ENCODE measurements around the gene TMEM86B.

TMEM86B gene

DNA sequence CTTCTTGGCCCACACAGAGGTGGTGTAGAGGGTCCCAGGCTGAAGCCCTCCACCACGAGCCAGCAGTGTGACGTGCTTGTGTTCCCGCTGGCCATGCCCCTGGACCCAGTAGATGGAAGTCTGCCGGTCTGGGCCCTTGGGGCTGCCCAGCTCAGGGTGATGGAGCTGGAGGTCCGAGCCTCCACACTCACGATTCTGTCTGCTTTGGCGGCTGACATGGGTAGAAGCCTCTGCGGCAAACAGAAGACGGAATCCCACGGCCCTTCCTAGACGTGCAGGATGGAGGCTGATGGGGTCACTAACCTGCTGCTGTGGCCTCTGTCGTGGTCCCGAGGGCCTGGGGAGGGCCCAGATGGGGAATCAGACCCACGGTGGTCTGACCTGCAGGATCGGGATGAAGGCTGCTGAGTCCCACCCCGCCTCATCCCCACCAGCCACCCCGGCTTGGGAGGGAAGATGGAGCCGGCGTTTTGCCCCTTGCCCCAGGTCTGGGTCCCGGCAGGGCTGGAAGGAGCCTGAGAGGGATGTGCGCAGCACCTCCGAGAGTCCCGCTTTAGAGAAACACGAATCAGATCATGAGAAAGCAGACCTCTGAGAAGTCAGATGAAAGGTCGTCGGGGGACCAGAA, 4.4 kb downstream of the TMEM86B start:
- Histone ChIP-seq H3K4me3 (ENCODE audit: low read depth, low read length) (no peak overlapping the region), H3K27me3 (ENCODE audit: insufficient read depth, low read depth, severe bottlenecking) (no peaks in the 10 kb centered on the region), H3K9me3 (ENCODE audit: severe bottlenecking) (peaks cover 6% of the 10 kb centered on the region), H3K27ac (no peak overlapping the region), H3K36me3 (peaks cover 17% of the 10 kb centered on the region)
- TF ChIP-seq, protein P1, sequence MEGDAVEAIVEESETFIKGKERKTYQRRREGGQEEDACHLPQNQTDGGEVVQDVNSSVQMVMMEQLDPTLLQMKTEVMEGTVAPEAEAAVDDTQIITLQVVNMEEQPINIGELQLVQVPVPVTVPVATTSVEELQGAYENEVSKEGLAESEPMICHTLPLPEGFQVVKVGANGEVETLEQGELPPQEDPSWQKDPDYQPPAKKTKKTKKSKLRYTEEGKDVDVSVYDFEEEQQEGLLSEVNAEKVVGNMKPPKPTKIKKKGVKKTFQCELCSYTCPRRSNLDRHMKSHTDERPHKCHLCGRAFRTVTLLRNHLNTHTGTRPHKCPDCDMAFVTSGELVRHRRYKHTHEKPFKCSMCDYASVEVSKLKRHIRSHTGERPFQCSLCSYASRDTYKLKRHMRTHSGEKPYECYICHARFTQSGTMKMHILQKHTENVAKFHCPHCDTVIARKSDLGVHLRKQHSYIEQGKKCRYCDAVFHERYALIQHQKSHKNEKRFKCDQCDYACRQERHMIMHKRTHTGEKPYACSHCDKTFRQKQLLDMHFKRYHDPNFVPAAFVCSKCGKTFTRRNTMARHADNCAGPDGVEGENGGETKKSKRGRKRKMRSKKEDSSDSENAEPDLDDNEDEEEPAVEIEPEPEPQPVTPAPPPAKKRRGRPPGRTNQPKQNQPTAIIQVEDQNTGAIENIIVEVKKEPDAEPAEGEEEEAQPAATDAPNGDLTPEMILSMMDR (IDR thresholded peaks at IDR 0.05; ENCODE audit: low read depth, low read length) = no peak
- DNase-seq = no peak

DNA sequence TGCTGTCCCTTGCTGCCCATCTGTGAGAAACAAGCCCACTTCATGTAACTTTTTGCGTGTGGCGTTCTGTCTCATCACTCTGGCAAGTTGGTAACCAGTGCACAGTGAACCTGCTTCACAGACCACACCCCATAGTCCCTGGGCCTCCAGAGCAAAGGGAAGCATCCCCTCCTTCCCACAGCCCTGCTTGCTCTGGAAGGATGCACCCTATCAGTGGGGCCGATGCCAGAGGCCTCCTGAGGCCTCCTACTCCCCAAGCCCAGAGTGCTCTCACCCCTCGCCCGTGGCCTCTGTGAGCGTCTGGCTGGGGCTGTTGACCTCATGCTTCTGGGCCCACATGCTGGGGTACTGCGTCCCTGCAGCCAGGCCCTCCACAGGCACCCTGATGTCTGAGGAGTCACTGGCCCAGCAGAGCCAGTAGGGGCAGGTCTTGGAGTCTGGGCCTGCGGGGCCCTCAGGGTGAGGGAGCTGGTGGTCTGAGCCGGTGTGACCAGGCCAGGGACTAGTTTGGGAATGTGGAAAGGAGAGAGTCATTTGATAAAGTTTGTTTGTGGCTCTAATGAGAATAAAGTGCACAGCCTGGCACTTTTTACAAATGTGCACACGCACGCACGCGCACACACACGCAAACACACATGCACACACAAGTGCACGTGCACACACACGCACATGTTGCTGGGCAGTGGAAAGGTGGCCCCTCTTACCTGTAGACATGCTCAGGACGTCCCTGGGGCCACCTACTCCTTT, 5.1 kb downstream of the TMEM86B start:
- Histone ChIP-seq H3K36me3 (peaks cover 17% of the 10 kb centered on the region), H3K4me3 (ENCODE audit: low read depth, low read length) (no peak overlapping the region), H3K27ac (no peak overlapping the region), H3K9me3 (ENCODE audit: severe bottlenecking) (peaks cover 6% of the 10 kb centered on the region), H3K27me3 (ENCODE audit: insufficient read depth, low read depth, severe bottlenecking) (no peaks in the 10 kb centered on the region)
- DNase-seq = no peak
- TF ChIP-seq, protein P1 (IDR thresholded peaks at IDR 0.05; ENCODE audit: low read depth, low read length) = no peak

DNA sequence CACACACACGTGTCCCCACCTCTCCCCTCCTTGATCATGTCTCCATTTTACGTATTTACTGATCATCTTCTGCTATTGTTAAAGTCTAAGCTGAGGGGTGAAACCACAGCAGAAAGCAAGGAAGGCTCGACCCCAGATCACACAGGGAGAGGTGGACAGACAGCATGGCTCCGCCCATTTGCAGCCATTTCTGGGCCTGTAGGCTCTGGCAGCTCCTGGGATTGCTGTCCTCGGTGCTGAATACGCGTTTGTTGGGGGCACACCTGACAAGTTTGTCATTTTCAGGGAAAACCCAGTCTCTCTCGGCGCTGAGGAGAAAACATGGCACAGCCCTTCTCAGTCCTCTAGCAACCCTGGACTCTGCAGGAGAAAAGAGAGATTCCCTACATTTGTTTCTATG, 8.0 kb downstream of the TMEM86B start:
- Histone ChIP-seq H3K9me3 (ENCODE audit: severe bottlenecking) (peaks cover 12% of the 10 kb centered on the region), H3K27me3 (ENCODE audit: insufficient read depth, low read depth, severe bottlenecking) (no peaks in the 10 kb centered on the region), H3K4me3 (ENCODE audit: low read depth, low read length) (no peak overlapping the region), H3K36me3 (peaks cover 5% of the 10 kb centered on the region; the same call in 1 of the 2 replicates), H3K27ac (no peak overlapping the region)
- no peak for DNase-seq
- TF ChIP-seq, protein P1 (IDR thresholded peaks at IDR 0.05; ENCODE audit: low read depth, low read length) = no peak

DNA sequence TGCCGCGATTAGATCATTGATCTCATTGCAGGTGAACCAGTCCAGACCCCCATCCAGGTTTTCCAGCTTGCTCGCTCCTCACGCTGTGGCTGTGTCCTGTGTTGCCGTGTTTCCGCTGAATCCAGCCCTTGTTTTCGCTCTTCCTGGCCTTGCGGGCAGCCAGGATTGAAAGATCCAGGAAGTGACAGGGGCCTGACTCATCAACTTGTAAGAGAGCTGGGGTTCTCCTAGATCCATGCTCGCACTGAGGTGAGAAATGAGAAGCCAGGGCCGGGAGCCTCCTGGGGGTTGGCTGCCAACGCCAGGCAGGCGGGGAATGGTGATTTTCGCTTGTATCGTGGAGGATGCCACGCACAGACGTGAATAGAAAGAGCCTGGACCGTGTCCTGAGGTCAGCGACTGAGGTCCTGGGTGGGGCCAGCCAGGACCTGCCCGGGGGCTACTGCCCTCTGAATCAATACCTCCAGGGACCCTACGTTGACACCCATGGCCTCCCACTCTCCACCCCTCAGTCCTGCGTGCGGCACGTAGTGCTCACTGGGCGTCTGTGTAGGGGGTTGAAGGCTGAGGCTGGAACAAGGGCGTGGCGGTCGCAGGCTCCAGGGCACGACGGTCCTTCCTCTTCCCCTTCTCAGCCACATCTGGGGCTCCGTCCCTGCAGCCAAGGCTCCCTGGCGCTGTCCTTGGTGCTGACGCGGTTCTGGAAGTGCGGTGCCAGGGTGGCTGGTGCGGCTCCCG, 11.9 kb downstream of the TMEM86B start:
- no peaks in the 10 kb centered on the region for H3K27me3 ChIP-seq (ENCODE audit: insufficient read depth, low read depth, severe bottlenecking)
- H3K4me3 ChIP-seq (ENCODE audit: low read depth, low read length) = peak overlapping the region; percentile 69
- peaks cover 28% of the 10 kb centered on the region for H3K9me3 ChIP-seq (ENCODE audit: severe bottlenecking)
- TF ChIP-seq, protein P1 (IDR thresholded peaks at IDR 0.05; ENCODE audit: low read depth, low read length) = no peak
- H3K27ac ChIP-seq = peak overlapping the region; percentile 91
- DNase-seq = peak; percentile 94
- peaks cover 5% of the 10 kb centered on the region; the same call in 1 of the 2 replicates for H3K36me3 ChIP-seq

DNA sequence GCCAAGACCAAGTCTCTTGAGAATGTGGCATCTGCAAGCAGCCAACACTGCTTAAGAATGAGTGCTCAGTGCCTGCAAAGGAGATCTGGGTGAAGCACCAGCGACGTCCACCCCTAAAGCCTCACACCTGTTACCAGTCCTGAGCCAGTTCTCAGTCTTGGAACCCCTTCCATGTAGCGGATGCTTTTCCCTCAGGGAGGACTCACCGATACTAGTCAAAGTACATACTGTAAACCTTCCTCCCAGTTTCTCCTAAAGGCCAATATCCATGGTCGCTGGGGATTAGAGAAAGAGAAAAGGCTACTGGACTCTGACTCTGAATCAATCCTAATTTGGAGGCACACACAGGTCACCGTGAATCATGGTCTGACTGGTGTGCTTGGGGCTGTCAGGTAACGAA, 15.0 kb downstream of the TMEM86B start:
- H3K27ac ChIP-seq = no peak overlapping the region
- no peak overlapping the region for H3K4me3 ChIP-seq (ENCODE audit: low read depth, low read length)
- peaks cover 22% of the 10 kb centered on the region for H3K9me3 ChIP-seq (ENCODE audit: severe bottlenecking)
- TF ChIP-seq, protein P1 (IDR thresholded peaks at IDR 0.05; ENCODE audit: low read depth, low read length) = no peak
- H3K27me3 ChIP-seq (ENCODE audit: insufficient read depth, low read depth, severe bottlenecking) = no peaks in the 10 kb centered on the region
- no peak for DNase-seq
- no peaks in the 10 kb centered on the region for H3K36me3 ChIP-seq

Data from WERI-Rb-1 (cell line).